Activated T-cell treated with anti-CD3 and anti-CD28 coated beads for 4 hours (primary cell): ENCODE measurements around the gene PLPP7.
"Not testable (repeated sequence)": the region's sequence is repeated elsewhere in the genome, so short reads cannot be mapped to it uniquely, and the experiment has no call there.

ENCODE experiments used
- DNase-seq: peaks from one replicate; pipeline ENCODE4 v3.0.0-alpha.2; 2020

The PLPP7 gene

DNA sequence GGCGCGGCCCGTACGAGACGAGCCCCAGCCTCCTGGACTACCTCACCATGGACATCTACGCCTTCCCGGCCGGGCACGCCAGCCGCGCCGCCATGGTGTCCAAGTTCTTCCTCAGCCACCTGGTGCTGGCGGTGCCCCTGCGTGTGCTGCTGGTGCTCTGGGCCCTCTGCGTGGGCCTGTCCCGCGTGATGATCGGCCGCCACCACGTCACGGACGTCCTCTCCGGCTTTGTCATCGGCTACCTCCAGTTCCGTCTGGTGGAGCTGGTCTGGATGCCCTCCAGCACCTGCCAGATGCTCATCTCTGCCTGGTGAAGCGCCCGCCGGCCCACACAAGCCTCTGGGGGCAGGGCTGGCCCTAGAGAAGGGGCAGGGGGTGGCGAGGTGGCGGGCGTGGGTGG, 18.5 kb downstream of the PLPP7 start:
- no peak for DNase-seq

- DNase-seq: no peak
Observed at GRCh38 chr9:131308452-131308851, 18.9 kb downstream of the PLPP7 start.

- no peak for DNase-seq
Observed at GRCh38 chr9:131308906-131309529, 19.5 kb downstream of the PLPP7 start.

- DNase-seq: no peak
Observed at GRCh38 chr9:131309530-131310276, 20.2 kb downstream of the PLPP7 start.

- DNase-seq: peak; percentile 24
Observed at GRCh38 chr9:131310833-131311554, 21.5 kb downstream of the PLPP7 start.

DNA sequence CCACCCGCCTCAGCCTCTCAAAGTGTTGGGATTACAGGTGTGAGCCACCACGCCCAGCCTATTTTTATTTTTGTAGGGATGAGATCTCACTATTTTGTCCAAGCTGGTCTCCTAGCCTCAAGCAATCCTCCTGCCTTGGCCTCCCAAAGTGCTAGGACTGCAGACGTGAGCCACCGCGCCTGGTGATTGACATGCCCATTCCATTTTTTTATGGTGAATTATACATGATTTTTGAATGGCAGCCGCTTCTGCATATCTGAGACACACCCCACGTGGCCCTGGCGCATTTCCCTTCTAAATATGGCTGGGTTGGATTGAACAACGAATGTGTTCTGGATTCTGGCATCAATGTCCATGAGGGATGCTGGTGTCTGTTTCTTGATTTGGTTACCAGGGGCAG, 22.7 kb downstream of the PLPP7 start:
- DNase-seq: no peak

DNA sequence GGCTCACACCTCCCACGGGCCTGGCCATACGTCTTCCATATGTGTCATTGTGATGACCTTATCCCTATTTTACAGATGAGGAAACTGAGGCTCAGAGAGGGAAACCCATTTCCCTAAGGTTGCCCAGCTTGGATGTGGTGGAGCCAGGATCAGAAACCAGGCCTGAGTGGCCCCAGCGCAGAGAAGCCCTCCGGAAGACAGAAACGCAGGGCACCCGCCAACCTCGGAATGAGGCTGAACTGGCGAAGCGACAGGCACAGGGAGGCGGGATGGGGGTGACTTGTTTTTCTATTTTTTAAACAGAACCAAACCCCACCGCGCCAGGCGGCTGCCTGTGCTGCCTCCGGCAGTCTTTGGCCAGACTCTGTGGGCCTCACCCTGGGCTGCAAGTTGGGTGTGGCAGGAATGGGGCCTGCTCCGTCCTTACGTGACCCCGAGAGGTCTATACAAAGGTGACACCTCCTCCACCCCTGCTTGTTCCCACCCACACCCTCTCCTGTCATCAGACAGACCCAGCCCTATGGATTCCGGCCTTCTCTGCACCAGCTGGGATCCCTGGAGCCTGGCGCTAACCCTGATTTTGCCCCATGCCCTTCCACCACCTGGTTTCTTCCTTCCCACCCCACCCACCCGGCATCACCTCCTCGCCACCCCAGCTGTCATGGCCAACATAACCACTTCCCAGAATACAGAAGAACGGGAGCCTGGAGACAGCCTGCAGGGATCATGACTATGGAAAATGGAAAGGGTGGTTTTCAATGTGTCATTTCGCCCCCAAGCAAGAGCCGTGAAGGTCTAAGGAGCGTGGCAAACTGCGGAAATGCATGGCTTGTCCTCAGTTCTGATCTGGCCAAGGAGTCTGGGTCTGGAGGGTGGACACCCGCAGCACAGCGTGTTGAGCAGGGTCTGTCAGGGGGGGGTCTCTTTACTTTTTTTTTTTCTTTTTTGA, 23.6 kb downstream of the PLPP7 start:
- DNase-seq: no peak

DNA sequence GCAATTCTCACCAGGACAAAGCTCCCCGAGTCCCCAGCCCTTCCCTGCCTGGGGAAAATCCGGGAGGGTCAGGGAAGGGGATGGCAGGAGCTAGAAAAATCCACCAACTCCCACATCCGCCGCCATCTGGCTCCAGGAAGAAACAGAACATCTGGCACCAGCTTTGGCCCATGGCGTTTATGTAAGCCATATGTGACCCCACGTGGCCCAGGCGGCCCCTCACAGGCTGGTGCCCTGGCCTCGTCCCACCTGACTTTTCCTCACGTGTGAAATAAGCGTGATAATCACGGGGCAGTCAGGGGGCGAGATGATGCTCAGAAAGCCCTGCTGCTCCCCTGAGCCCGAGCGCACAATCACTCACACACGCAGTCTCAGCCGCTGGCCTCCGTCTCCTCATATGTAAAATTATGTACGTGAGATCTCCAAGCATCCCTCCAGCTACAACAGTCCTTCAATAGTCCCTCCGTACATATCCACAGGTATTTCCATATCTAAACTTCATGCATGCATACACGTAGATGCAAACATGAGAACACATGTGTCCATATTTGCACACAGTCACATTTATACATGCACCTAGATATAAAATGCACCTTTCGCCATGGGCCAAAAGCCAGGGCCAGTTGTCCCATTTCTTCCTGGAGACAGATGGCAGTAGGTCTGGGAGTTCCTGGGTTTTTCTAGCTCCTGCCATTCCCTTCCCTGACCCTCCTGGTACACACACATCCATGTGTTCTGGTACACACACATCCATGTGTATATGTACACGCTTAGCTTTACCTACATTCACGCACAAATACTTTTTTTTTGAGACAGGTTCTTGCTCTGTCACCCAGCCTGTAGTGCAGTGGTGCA, 28.9 kb downstream of the PLPP7 start:
- DNase-seq: no peak

DNA sequence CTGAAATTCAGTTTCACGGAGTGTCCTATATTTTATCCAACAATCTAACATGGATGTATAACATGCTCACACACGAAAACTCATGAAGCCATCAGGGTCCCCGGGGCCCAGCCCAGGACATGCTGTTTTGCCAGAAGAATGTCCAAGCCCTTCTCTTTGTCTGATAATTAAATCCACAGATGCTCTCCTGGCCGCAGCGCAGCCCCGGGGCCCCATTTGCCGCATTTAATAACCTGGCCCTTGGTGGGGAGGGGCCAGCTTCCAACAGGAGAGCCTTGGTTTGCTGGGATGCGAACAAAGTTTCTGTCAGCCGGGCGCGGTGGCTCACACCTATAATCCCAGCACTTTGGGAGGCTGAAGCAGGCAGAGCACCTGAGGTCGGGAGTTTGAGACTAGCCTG, 30.0 kb downstream of the PLPP7 start:
- DNase-seq: no peak

DNA sequence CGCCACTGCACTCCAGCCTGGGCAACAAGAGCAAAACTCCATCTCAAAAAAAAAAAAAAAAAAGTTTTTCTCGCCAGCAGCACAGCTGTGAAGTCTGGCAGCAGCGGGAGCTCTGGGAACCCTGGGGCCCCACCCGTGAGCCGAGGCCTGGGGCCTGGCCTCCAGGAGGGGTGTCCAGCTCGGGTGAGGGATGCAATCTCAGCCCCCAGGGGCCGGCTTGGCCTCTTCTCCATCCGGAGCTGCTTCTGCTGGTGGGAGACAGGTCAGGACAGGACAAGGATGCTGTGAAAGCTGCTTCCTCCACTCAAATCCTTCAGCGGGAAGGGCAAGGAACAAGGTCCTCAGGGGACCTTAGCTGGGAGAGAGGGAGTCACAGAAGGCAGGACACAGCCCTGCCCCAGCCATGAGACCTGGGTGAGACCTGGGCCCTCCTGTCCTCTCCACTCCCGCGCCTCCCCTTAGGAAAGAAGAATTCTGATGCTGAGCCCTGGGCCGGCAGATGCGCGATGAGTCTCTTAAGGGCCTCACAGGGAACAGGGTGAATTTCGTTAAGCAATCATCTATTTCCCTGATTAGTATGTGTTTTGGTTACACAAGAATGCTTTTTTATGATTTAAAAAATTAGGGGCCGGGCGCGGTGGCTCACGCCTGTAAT, 30.6 kb downstream of the PLPP7 start:
- DNase-seq: no peak

DNA sequence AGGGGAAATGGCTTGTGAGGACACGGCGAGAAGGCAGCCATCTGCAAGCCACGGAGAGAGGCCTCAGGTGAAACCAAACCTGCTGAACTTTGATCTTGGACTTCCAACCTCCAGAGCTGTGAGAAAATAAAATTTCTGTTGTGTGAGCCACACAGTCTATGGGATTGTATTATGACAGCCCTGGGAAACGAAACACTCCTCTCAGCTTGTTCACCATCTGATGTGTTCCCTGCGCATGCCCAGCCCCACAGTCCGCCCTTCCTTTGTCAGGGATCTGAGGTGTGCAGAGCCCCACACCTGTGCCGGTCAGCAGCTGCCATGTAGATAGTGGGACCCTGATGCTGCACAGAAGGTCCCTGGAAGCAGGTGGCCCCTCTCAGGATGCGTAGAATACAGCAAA, 34.1 kb downstream of the PLPP7 start:
- DNase-seq: no peak

DNA sequence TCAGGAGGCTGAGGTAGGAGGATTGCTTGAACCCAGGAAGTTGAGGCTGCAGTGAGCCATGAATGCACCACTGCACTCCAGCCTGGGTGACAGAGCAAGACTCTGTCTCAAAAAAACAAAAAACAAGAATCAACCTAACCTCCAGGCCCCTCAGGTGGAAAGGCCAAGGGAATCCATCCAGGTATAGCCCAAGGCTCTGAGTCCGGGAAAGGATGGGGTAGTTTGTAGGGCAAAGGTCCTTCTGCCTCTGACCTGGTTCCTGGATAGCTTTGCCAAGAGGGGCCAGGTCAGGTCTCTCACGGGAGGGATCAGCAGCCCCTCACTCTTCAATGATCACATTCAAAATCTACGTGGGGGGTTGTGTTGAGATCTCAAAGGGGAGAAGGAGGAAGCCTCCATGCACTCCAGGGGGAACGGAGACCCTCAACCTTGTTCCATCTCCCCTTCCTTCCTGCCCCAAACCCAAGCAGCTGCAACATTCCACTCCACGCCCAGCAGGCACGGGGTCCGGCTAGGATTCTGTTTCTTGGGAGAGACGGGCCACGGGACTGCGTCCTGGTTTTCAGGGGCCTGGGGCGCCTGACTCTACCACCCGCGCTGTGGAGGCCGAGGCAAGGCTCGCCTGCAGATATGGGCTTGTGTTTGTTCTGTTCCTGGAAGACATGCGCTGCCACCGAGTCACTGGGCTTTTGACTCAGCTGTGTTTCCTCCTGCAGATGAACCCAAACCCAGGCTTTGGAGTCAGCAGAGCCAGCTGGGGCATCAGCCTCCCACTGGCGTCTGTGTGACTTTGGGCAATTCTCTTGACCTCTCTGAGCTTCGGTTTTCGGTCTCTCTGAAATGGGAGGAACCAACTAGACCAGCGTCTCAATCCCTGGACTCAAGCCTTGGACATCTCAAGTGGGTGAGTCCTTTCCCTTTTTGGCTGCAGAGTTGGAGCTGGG, 35.5 kb downstream of the PLPP7 start:
- DNase-seq: no peak

DNA sequence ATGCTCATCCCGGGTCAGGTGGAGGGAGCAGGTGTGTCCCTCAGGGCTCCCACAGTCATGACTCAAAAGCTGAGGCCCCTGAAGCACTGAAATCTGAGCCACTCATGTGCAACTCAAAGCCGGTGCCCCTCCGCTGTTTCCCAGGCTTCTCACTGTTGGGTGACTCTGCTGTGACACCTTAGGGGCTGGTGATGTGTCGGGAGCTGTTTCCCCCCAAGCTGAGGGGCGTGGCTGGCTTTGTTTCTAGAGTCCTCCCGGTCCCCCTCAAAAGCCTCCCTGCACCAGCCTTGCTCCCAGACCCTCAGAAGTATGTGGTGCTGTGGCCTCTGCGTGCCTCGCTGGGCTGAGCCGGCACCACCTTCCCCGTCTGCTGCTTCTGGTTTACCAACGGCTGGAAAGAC, 39.7 kb downstream of the PLPP7 start:
- DNase-seq: no peak

GRCh38 chr9:131330814-131331600, 41.5 kb downstream of the PLPP7 start:
- no peak for DNase-seq

DNA sequence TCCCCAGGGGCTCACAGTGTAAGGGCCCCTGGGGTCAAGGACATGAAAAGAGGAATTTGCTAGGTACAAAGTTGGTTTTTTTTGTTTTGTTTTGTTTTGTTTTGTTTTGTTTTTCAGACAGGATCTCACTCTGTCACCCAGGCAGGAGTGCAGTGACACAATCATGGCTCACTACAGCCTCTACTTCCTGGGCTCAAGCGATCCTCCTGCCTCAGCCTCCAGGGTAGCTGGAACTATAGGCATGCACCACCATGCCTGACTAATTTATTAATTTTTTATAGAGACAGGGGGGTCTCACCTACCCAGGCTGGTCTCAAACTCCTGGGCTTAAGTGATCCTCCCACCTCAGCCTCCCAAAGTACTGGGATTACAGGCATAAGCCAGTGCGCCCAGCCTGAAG, 42.5 kb downstream of the PLPP7 start:
- DNase-seq: not testable (repeated sequence)

DNA sequence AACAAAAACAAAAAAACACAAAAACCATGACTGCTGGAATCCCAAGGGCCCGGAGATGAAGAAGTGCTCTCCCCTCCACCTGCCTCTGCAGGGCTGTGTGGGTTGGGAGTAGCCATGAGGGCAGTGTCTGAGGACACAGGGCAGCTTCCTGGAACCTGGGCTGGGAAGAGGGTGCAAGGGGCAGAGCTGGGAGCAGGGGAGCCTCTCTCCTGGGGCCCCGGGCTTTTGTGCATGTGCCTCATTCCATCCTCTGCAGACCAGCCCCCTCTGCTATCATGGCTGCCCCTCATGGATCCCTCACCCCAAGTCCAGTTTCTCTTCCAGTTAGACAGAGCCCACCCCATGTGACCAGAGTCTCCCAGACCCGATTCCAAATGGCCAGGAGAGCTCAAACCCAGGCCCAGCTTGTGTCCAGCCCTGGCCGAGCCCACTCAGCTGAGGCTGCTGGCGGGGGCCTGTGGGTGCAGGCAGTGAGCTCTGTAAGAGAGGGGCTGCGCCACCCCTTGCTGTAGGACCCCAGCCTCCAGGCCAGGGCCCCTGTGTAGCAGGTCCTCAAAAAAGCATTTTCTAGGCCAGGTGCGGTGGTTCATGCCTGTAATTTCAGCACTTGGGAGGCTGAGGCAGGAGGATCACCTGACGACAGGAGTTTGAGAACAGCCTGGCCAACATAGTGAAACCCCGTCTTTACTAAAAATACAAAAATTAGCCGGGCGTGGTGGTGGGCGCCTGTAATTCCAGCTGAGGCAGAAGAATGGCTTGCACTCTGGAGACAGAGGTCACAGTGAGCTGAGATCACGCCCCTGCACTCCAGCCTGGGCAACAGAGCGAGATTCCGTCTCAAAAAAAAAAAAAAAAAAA, 44.5 kb downstream of the PLPP7 start:
- DNase-seq: no peak

DNA sequence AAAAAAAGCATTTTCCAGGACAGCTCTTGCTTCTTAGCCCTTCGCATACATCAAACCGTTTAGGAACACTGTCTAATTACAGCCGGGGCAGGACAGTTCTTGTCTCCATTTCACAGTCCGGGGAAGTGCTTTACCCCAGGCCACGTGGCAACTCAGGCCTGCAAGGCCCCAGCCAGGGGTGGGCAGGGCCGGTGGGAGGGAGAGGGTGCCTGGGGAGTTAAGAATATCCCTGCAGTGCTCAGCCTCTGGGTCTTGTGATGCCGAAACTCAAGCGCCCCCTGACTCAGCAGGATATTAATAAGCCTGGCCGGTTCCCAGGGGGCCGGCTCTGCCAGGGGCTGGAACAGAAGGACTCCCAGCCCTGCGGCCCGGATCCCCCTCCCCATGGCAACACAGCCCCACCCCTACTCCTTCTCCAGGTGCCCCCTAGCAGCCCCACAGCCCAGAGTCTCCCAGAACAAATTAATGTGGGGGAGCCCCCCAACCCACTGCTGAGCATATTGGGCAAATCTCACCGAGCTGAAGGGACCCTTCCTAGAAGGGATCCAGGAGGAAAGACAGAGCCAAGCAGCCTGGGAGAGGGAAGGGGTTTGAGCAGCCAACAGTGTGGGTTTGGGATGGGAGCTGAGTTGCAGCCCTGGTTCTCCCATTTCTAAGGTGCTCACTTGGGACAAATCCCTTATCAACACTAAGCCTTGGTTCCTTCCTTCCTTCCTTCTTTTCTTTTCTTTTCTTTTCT, 45.3 kb downstream of the PLPP7 start:
- no peak for DNase-seq

DNA sequence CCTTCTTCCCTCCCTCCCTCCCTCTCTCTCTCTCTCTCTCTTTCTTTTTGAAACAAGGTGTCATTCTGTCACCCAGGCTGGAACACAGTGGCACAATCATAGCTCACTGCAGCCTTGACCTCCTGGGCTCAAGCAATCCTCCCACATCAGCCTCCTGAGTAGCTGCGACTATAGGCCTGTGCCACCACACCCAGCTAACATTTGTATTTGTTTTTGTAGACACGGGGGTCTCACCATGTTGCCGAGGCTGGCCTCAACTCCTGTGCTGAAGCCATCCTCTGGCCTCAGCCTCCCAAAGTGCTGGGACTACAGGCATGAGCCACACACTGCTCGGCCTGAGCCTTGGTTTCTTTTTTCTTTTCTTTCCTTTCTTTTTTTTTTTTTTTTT, 45.8 kb downstream of the PLPP7 start:
- DNase-seq: no peak
